Midbrain (tissue), 1 donor: ENCODE results near the gene CFAP157.
"Not testable (repeated sequence)": the region's sequence is repeated elsewhere in the genome, so short reads cannot be mapped to it uniquely, and the experiment has no call there.

ENCODE experiments used
- DNase-seq: peaks from one replicate; lab custom pipeline; 2025; lab: John Stamatoyannopoulos, UW

CFAP157 gene

DNA sequence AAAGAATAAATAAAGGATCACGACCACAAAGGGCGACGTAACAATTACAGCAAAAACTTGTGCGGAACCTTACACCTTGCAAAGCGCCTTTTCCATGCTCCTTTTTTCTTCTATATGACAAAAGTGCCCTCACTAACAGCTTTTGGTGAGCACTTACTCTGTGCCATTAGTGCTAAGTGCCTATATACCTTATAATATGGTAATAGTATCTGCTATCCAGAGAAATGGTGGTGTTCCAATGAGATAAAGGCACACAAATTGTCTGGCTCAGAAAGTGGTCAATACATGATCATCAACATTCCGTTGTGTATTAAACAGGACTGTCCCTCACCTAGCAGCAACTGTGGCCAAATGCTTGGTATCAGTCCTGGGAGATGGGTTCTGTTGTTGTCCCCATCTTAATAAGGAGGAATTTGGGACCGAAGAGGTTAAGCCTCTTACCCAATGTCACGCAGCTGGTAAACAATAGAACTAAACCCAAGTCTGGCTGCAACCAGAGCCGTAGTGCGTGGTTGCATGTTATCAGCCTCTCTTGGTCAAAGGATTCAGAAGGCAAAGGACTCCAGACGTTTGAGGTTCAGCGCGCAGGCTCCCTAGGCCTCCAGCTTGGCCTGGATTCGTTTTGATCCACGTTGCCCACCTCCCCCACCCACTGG, 28.9 kb downstream of the CFAP157 start:
- DNase-seq: no peak

DNA sequence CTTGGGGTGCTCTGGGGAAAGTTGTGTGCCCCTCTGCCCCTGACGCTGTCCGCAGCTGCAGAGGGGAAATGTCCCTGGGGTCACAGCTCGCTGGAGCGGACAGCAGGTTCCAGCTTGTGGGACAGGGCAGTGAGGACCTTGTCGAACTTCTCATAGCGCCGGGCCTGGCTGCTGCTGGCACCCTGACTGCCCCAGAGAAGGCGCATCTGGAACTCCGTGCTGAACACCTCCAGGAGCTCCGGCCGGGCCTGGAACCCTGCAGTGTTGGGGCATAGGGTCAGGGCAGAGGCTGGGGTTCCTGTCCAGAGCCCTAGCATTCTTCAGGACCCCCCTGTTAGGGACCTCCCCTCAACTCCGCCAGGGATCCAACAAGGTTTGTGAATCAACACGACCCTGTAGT, 31.9 kb downstream of the CFAP157 start:
- DNase-seq: no peak

DNA sequence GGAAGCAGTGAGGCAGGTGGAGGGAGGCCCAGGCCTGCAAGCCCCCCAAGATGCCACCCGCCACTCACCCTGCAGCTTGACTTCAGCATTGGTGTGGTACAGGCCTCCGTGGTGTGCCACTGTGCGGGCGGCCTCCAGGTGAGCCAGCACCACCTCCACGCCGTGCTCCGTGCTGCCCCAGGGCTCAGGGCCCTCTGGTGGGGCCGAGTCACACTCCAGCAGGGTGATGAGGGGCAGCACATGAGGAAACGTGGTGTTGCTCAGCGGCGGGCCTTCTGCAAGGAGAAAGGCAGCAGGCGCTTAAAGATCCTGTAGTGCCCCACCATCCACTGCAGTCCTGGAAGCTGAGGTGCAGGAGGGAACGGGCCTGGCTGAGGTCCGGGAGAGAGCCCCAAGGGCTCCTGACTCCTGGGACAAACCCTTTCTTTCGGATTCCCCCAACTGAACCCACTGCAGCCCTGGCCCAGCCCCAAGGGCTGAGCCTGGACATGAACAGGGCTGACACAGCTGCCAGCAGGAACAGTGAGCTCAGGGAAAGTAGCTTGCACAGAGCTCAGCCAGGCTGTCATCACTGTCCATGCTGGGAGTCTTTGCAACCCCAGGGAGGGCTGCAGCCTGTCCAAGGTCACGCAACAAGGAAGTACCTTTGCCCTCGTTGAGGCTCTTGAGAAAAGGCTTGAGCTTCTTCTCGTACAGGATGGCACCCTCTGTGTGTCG, 33.0 kb downstream of the CFAP157 start:
- DNase-seq: no peak

DNA sequence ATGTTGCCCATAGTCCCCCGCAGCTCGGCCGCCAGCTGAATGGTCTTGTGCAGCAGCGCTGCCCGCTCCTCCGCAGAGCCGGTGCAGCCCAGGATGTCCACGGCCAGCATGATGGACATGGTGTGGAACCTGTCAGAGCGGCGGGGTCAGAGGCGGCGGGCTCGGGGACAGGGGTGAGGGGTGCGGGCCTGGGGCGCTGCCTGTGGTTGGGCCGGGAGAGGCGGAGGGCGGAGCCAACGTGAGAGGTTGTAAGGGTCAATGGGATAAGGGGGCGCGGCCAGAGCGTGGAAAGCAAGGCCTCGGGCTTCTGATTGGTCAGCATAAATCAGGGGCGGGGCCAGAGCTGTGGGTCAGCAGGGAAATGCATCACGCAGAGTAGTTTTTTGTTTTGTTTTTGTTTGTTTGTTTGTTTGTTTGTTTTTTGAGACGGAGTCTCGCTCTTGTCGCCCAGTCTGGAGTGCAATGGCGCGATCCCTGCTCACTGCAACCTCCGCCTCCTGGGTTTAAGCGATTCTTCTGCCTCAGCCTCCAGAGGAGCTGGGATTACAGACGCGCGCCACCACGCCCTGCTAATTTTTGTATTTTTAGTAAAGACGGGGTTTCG, 35.1 kb downstream of the CFAP157 start:
- DNase-seq: peak; percentile 87

DNA sequence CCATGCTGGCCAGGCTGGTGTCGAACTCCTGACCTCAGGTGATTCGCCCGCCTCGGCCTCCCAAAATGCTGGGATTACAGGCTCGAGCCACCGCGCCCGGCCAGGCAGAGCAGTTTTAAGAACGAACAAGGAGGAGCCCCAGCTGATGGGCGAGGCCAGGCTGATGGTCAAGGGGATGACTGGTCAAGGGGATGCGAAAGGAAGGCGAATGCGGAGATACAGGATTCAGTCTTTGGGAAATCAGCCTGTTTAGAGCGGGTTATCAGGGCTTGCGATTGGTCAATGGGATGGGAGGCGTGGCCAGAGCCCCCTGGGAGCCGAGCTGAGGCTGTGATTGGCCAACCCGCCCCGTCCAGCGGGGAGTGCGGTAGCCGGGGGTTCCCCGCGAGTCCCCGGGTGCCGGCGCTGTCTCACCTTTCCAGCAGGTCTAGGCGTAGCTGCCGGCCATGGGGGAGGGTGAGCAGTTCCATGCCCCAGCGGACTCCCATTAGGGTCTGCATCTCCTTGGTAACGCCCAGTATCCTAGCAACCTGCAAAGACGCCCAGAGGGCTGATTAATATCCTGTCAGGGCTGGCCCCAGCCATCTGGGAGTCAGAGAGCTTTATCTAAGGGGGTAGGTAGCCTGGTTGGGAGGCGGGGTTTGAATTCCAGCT, 35.8 kb downstream of the CFAP157 start:
- DNase-seq: no peak

DNA sequence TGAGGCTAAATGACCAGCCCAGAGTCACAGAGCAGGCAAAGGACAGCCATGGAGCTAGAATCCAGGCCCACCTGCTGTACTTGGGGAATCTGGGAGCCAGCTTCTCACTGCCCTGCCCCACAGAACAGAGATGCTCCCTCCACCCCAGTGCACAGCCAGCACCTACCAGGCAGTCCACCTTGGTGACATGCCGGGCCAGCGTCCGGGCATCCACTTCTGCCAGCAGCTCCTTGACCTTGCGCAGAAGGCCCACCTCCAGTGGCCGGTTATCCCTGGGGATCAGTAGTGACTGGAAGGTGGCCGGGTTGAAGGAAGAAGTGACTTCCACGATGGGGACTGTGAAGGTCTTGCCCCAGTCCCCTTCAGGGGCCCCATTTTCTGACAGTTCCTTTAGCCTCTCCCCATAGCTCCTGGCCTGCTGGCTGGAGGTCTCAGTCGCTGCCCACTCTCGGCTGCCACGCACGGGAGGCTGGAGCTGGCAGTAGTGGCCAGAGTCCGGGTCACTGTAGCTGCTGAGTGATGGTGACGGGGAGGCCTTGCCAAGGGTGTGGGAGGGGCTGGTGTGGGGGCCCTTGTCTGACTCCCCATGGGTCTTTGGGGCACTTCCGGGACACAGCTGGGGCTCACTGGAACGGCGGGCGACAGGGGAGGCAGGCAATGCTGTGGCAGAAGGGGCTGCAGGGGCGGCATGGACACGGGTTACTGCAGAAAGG, 37.8 kb downstream of the CFAP157 start:
- DNase-seq: no peak

DNA sequence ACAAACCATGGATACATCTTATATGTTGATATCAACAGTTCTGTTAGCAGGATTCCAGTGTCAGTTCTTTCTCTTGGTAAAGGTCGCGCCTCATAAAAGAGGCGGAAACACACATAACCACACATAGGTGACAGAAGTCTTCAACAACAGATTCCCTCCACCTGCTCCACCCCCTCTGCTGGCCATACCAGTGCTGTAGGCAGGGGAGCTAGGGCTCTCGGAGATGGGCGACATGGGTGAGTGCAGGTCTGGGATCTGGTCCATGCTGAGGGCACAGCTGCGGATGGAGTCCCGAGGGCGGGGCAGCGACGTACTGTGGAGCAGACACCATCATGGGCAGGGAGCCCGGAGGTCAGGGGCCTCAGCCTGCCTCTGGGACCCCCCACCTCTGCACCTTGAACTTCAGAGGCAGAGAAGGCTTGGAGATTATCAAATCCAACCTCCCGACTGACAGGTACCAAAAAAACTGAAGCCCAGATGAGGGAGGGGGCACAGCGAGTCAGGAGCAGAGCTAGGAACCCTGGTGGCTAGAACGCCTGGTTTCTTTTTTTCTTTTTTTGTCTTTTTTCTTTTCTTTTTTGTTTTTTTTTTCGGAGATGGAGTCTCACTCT, 40.3 kb downstream of the CFAP157 start:
- no peak for DNase-seq

DNA sequence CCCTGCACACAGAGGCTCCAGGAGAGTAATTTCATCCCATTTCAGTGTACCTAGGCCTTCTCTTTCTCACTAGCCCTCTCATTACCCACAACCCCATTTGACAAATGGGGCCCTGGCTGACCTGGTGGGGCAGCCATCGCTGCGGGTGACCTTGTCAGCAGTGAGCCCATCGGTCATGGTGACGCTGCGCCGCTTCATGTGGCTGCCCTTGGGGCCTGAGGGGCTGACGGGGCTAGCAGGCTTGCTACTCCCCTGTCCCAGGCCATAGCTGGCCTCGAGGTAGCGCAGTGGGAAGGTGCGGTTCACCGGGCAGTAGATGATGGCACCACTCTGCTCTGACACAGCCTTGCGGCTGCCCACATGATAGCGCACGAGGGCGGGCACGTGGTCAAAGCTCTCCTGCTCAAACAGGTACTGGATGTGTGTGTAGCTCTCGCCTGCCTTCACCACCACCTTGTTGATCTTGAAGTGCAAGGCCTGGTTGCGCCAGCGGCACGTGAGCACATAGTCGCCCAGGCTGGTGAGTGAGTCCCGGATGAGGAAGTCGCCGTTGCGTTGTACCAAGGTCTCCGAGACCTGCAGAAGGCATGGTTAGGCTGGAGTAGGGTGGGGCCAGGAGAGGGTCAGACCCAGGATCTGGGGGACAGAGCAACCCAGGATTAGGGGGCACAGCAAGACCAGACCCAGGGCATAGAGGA, 42.5 kb downstream of the CFAP157 start:
- DNase-seq: no peak

DNA sequence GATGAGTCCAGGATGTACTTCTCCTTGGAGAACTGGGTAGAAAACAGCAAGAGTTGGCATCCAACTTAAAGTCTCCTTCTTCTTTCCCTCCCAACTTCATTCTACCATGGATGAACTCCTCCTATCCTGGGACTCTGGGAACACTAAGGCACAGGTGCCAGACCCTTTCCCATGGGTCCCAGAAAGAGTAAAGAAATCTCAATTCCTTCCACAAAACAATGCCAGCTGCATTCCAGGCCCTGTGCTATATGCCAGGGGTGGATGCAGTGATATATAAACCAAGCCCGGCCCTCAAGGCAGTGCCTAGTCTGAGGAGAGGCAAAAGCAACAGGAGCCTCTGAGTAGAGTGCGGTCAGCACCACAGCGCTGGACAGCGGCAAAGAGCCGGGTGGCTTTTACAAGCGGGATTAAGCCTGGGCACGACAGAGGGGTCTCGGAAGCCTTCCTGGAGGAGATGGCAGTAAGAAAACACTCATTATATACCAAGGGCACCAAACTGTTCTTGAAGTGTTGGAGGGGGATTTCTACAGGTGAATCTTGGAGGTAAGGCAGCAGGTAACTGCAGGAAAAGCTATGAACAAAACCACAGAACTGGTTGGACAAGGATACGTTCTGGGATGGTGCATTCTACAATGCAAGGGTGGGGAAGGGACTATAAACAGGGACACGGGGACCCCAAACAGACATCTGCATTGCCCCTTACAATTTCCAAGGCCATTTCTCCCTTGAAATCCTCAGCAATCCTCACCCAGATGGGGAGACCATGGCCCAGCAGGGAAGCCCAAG, 44.7 kb downstream of the CFAP157 start:
- DNase-seq: no peak

DNA sequence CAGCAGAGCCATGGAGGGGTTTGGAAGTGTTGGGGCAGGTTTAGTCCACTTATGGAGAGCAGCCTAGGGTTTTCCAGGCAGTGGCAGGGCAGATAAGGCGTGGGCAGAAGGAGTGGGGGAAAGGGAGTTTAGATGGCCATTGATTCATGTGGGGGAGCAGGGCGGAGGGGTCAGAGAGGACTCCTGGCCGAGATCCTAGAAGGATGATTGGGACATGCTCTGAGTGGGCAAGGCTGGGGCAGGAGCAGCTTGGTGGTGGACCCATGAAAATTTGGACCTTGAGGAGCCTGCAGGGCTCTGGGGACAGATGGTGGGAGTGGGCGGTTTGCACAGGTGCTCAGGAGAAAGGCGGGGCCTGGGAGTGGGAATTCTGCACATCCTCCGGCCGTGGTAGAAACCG, 46.4 kb downstream of the CFAP157 start:
- no peak for DNase-seq

DNA sequence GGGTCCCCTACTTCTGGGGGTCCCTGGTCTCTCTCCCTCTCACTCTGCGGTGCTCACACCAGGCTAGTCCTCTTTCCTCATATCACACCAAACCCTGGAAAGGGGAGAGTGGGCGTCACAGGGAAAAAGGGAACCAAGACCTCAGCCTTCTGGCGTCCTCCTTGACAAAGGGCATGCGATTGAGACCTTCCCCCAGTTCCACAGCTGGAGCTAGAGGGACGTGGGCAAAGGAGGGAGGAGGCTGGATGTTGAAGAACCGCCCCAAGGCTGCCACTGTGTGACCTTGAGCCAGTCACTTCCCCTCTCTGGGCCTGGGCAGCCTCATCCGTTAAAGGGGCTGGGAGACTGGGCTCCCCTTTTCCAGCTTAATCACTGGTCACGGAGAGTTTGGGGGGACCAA, 46.8 kb downstream of the CFAP157 start:
- no peak for DNase-seq

DNA sequence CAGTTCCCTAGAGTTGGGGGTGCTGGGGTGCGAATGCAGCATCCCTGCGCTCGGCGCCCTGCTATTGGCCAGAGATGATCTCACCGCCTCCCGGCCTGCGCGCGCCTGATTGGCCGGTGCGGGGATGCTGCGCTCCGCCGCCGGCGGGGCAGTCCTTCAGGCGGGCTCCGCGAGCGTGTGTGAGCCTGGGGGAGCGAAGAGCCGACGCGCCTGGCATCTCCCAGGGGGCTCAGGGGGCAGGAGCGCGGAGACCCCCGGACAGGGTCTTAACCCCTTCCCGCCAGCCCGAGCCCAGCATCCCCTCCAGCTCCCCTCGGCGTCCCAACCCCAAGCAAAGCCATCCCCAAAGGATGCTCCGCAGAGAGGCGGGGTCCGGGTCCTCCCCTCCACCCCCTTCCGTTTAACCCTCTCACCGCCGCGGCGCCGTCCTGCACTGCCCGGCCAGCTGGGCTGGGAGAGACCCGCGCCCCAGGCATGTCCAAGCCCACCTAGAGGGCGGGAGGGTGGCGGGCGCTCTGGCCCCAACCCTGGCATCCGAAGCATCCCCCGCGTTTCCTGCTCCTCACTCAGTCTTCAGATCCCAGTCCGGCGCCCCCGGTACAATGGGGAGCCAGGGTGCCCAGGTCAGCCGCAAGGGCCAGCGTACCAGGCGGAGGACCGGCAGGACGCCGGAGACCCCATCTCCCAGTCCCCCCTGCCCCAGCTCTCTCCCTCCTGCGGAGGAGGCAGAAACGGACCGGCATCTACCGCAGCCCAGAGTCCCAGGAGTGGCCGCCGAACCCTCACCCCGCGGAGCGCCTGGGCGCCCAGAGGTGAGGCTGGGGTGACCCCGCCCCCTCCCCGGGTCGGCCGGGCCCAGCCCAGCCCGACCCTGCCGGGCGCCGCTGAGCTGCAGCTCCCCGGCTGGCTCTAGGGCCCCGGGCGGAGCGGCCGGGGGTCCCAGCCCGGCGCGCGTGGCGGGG, 47.6 kb downstream of the CFAP157 start:
- DNase-seq: peak; percentile 37

DNA sequence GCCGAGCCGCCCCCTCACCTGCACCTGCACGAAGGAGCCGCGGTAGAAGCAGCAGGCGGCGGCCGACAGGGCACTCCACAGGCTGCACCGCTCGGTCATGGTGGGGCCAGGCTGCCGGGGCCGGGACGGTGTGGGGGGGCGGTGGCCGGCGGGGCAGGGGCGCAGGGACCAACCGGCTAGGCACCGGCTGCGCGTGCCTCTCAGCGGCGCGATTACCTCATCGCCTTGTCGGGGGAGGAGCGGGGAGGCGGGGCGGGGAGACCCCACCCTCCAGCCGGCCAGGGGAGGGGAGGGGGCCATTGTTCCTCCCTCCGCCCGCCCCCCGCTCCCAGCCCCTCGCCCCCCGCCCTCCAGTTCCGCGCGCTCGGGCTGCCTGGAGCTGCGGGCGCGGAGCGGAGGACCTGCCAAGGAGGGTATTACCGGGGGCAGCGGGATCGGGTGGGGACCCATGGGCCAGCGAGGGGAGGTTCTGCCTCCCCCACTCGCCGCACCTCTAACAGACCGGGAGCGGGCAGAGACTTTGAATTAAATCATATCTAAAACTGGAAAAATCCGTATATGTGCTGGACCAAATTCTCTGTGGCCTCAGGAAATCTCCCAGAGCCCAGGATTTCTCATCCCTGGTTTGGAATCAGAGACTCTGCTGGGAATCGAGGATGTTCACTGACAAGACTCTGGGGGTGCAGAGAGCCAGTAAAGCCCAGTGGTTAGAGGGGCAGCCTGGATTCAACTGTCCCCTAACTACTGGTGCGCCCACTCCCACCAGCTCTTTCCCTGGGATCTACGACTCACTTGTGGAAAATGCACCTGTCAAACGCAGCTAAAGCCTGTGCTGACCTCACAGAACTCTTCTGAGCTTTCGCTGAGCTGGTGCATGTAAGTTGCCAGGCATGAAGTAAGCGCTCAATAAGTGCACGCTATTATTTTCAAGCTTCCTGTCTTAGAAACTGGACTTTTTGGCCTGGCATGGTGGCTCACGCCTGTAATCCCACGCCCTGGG, 48.6 kb downstream of the CFAP157 start:
- no peak for DNase-seq

DNA sequence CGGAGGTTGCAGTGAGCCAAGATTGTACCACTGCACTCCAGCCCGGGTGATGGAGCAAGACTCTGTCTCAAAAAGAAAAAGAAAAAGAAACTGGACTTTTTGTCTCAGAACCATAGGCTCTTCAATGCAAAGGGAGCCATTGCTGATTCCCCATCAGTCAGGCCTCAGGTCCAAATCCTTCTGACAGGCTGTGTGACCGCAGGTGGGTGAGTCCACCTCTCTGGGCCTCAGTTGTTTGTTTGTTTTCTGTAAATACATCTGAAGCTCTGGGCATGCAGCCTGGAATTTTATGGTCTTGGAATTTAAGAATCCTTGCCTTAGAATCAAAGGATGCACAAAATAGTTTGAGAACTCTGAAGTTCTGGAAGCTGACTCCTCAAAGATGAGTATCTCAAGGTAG, 49.4 kb downstream of the CFAP157 start:
- DNase-seq: no peak

DNA sequence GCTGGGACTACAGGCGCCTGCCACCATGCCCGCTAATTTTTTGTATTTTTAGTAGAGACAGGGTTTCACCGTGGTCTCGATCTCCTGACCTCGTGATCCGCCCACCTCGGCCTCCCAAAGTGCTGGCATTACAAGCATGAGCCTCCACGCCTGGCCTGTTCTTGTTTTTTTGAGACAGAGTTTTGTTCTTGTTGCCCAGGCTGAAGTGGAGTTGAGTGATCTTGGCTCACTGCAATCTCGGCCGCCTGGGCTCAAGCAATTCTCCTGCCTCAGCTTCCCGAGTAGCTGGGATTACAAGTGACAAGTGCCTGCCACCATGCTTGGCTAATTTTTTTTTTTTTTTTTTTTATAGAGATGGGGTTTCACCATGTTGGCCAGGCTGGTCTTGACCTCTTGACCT, 50.0 kb downstream of the CFAP157 start:
- DNase-seq: not testable (repeated sequence)

DNA sequence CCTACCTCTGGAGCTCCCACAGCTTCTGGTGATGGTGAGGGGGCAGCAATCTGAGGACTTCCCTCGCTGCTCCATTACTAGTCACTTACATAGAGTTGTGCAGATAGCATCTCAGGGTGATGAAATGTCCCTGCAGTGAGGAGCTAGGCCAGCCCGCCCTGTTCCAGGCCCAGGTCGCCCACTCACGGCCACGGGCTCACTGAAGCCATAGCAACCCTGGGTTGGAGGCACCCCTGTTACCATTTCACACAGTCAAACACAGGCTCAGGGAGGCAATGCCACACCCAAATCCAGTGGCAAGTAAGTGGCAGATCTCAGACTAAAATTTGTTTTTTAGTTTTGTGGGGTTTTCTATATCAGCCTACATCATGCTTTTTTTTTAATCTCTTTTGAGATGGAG, 52.1 kb downstream of the CFAP157 start:
- no peak for DNase-seq

DNA sequence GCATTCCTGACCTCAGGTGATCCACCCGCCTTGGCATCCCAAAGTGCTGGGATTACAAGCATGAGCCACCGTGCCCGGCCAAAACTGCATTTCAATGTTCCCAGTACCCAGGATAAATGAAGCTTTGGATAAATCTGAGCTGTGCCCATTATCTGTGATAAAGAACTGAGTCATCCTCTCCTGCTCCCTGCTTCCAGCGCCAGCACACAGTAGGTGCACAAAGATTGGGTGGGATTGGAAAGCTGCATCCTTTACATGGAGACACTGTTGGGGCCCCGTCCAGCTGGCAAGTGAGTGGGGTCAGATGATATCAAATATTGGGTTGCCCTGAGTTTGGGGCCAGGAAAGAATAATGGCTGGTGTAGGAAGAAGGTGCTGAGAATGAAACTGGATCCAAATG, 54.3 kb downstream of the CFAP157 start:
- no peak for DNase-seq

DNA sequence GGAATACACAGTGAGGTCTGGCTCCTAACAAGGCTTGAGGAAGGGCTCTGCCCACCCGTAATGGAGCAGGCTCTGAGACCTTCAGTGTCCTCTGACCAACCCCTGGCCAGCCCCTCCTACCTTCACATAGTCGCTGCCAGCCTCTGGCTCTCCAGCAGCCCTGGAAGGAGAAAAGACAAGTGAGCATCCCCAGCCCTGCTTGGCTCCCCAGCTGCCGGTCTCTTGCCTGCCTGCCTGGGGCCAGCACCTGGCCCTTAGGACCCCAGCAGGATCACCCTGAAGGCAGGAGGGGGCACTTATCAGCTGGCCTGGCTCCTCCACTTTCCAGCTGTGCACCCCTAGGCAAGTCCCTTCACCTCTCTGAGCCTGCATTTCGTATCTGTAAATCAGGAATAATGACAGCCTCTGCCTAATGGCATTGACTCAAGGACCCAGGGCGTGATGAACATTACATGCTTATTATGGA, 54.7 kb downstream of the CFAP157 start:
- no peak for DNase-seq
